Astrocyte (in vitro differentiated cells and primary cell): ENCODE results near the gene DAPP1. TPM values are rescaled to one million over a fixed set of nuclear protein-coding genes. Genes with fewer than 3 reads are reported as not detected.

Source experiments
- DNase-seq: peaks from one replicate; pipeline ENCODE4 v3.0.0-alpha.2; 2010; ENCODE audit warnings: low read depth
- FAIRE-seq: peaks from 2 replicates; lab custom pipeline; 2011; peaks lifted over from hg19 to GRCh38; lab: Jason Lieb, UNC
- H2AFZ ChIP-seq: 2 replicates; pipeline ENCODE4 v1.6.0; 2012; ENCODE audit warnings: low read depth, low read length, inconsistent platforms
- H3K27ac ChIP-seq: 2 replicates; pipeline ENCODE4 v1.5.1; 2011; ENCODE audit warnings: low read depth, low read length, inconsistent platforms
- H3K27me3 ChIP-seq: 2 replicates; pipeline ENCODE4 v1.6.0; 2011; ENCODE audit warnings: low read length, inconsistent platforms; ENCODE audit not compliant: insufficient read depth
- H3K36me3 ChIP-seq: 2 replicates; pipeline ENCODE4 v1.5.1; 2011; ENCODE audit warnings: low read length, inconsistent platforms; ENCODE audit not compliant: insufficient read depth
- H3K4me1 ChIP-seq: 2 replicates; pipeline ENCODE4 v1.5.1; 2011; ENCODE audit warnings: low read length, inconsistent platforms; ENCODE audit not compliant: insufficient read depth
- H3K4me2 ChIP-seq: 2 replicates; pipeline ENCODE4 v1.6.0; 2012; ENCODE audit warnings: low read length, inconsistent platforms
- H3K4me3 ChIP-seq: 2 replicates; pipeline ENCODE4 v1.5.1; 2011; ENCODE audit warnings: low read depth, mild to moderate bottlenecking, low read length, inconsistent platforms; ENCODE audit not compliant: insufficient read depth
- H3K79me2 ChIP-seq: 2 replicates; pipeline ENCODE4 v1.6.0; 2012; ENCODE audit warnings: mild to moderate bottlenecking, low read length, inconsistent platforms; ENCODE audit not compliant: insufficient read depth
- H3K9ac ChIP-seq: 2 replicates; pipeline ENCODE4 v1.6.0; 2012; ENCODE audit warnings: mild to moderate bottlenecking, low read length, inconsistent platforms
- H3K9me3 ChIP-seq: 2 replicates; pipeline ENCODE4 v1.5.1; 2012; ENCODE audit warnings: low read depth, mild to moderate bottlenecking, low read length, inconsistent platforms; ENCODE audit not compliant: insufficient read depth
- H4K20me1 ChIP-seq: 2 replicates; pipeline ENCODE4 v1.6.0; 2012; ENCODE audit warnings: low read length, inconsistent platforms; ENCODE audit not compliant: insufficient read depth
- H3K27ac Mint-ChIP-seq: one replicate; pipeline ENCODE4 v1.8.0; 2021; ENCODE audit warnings: mild to moderate bottlenecking, mixed read lengths; ENCODE audit not compliant: unreplicated experiment
- H3K27me3 Mint-ChIP-seq: one replicate; pipeline ENCODE4 v1.8.0; 2021; ENCODE audit warnings: low read depth, mixed read lengths; ENCODE audit not compliant: unreplicated experiment
- H3K36me3 Mint-ChIP-seq: one replicate; pipeline ENCODE4 v1.8.0; 2021; ENCODE audit warnings: low read depth, mixed read lengths; ENCODE audit not compliant: unreplicated experiment
- H3K4me1 Mint-ChIP-seq: one replicate; pipeline ENCODE4 v1.8.0; 2021; ENCODE audit warnings: low read depth, mixed read lengths; ENCODE audit not compliant: unreplicated experiment
- H3K4me3 Mint-ChIP-seq: one replicate; pipeline ENCODE4 v1.8.0; 2021; ENCODE audit warnings: mild to moderate bottlenecking, moderate library complexity, mixed read lengths; ENCODE audit not compliant: unreplicated experiment
- H3K9me3 Mint-ChIP-seq: one replicate; pipeline ENCODE4 v1.8.0; 2021; ENCODE audit warnings: mild to moderate bottlenecking, mixed read lengths; ENCODE audit not compliant: unreplicated experiment
- CTCF ChIP-seq: IDR thresholded peaks from 2 replicates; pipeline ENCODE4 v1.5.1; 2011; ENCODE audit warnings: low read depth, mild to moderate bottlenecking, inconsistent platforms, low read length, moderate library complexity; ENCODE audit not compliant: insufficient read depth
- EZH2 ChIP-seq: IDR thresholded peaks from 2 replicates; pipeline ENCODE4 v1.6.1; 2012; ENCODE audit warnings: mild to moderate bottlenecking, low read length, inconsistent platforms; ENCODE audit not compliant: insufficient read depth
- total RNA-seq: library from RNA; stranded (reverse); gene quantifications from 2 replicates; pipeline ENCODE4 v1.2.1, GENCODE V29; 2021

DAPP1 gene
- total RNA-seq, 1 donor from 2014 or later: 0.59 TPM

GRCh38 chr4:99853190-99853589 is 36.6 kb downstream of the DAPP1 start:
- Histone ChIP-seq H3K9ac (no peak overlapping the region), H3K27ac (no peak overlapping the region), H3K4me3 (no peak overlapping the region), H4K20me1 (no peaks in the 10 kb centered on the region), H3K27me3 (no peaks in the 10 kb centered on the region), H3K9me3 (no peaks in the 10 kb centered on the region), H2AFZ (no peak overlapping the region), H3K36me3 (no peaks in the 10 kb centered on the region), H3K4me2 (no peak overlapping the region), H3K79me2 (no peaks in the 10 kb centered on the region), H3K4me1 (no peaks in the 10 kb centered on the region)
- Mint-ChIP-seq H3K9me3 (no peaks in the 10 kb centered on the region), H3K4me1 (peaks cover 12% of the 10 kb centered on the region), H3K36me3 (no peaks in the 10 kb centered on the region), H3K4me3 (no peak overlapping the region), H3K27ac (no peak overlapping the region), H3K27me3 (peaks cover 1% of the 10 kb centered on the region)
- FAIRE-seq (no peak), DNase-seq (no peak)
- TF ChIP-seq CTCF: no peak
- TF ChIP-seq EZH2: no peak

DNA sequence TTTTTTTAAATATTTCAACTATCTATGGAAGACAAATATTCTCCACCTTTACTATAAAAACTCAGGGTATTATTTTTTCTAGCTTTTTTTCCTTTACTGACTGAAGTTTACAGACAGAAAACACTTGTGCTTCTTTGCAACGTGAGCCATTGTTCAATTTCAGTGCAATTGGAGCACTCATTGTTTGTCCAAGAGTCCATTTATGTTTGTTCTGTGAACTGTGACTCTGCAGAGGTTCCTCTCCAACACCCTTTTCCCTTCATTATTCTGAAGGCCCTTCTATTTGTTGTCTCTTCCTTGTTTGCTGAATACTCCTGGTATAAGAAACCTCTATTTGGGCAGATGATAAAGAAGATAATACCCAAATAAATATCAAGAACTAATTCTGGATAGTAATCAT is 37.4 kb downstream of the DAPP1 start:
- H3K4me3 ChIP-seq: no peak overlapping the region
- Mint-ChIP-seq H3K36me3 (no peaks in the 10 kb centered on the region), H3K4me1 (peaks cover 12% of the 10 kb centered on the region), H3K4me3 (no peak overlapping the region), H3K27me3 (no peaks in the 10 kb centered on the region), H3K27ac (no peak overlapping the region), H3K9me3 (no peaks in the 10 kb centered on the region)
- no peaks in the 10 kb centered on the region for H3K27me3 ChIP-seq
- no peak for DNase-seq
- H2AFZ ChIP-seq: no peak overlapping the region
- no peak overlapping the region for H3K9ac ChIP-seq
- no peaks in the 10 kb centered on the region for H4K20me1 ChIP-seq
- H3K79me2 ChIP-seq: no peaks in the 10 kb centered on the region
- no peak for FAIRE-seq
- TF ChIP-seq CTCF: no peak
- TF ChIP-seq EZH2: no peak
- H3K4me1 ChIP-seq: no peaks in the 10 kb centered on the region
- no peak overlapping the region for H3K4me2 ChIP-seq
- no peak overlapping the region for H3K27ac ChIP-seq
- no peaks in the 10 kb centered on the region for H3K9me3 ChIP-seq
- no peaks in the 10 kb centered on the region for H3K36me3 ChIP-seq

GRCh38 chr4:99855678-99856077 is 39.1 kb downstream of the DAPP1 start:
- Histone ChIP-seq H3K4me2 (no peak overlapping the region), H3K9ac (no peak overlapping the region), H3K9me3 (no peaks in the 10 kb centered on the region), H3K36me3 (no peaks in the 10 kb centered on the region), H2AFZ (no peak overlapping the region), H3K4me1 (no peaks in the 10 kb centered on the region), H4K20me1 (no peaks in the 10 kb centered on the region), H3K4me3 (no peak overlapping the region), H3K27me3 (no peaks in the 10 kb centered on the region), H3K27ac (no peak overlapping the region), H3K79me2 (no peaks in the 10 kb centered on the region)
- FAIRE-seq (no peak), DNase-seq (no peak)
- H3K4me3 Mint-ChIP-seq: no peak overlapping the region
- no peaks in the 10 kb centered on the region for H3K36me3 Mint-ChIP-seq
- H3K27ac Mint-ChIP-seq: no peak overlapping the region
- TF ChIP-seq CTCF (no peak), EZH2 (no peak)
- no peaks in the 10 kb centered on the region for H3K9me3 Mint-ChIP-seq
- no peaks in the 10 kb centered on the region for H3K27me3 Mint-ChIP-seq
- H3K4me1 Mint-ChIP-seq: peaks cover 12% of the 10 kb centered on the region
